GM23338 (cell line): ENCODE measurements around the gene SLC39A11. TPM values are rescaled to one million over a fixed set of nuclear protein-coding genes. Genes with fewer than 3 reads are reported as not detected.

Source experiments
- ATAC-seq: fragments of 200-7000 bp; cut with Tn5 transposase; 3 replicates; pipeline ENCODE4 v1.9.1; 2020
- DNase-seq: peaks from one replicate; pipeline ENCODE4 v3.0.0-alpha.2; 2015; ENCODE audit warnings: low spot score
- H2AFZ ChIP-seq: fragments of 200-600 bp; sonication (generic); 2 replicates; pipeline ENCODE4 v1.8.0; 2016; ENCODE audit warnings: antibody characterized with exemption, mild to moderate bottlenecking, moderate library complexity
- H3F3A ChIP-seq: fragments of 200-600 bp; sonication (generic); replicated peaks from 2 replicates; pipeline ENCODE4 v1.8.0; 2017; ENCODE audit warnings: antibody characterized with exemption, mixed run types, low read depth
- H3K27ac ChIP-seq: fragments of 200-600 bp; sonication (generic); 2 replicates; pipeline ENCODE4 v1.6.1; 2016; ENCODE audit warnings: low read depth
- H3K27me3 ChIP-seq: fragments of 200-600 bp; sonication (generic); 2 replicates; pipeline ENCODE4 v1.8.0; 2016; ENCODE audit warnings: mild to moderate bottlenecking, mixed run types, moderate library complexity; ENCODE audit not compliant: insufficient read depth
- H3K36me3 ChIP-seq: fragments of 200-600 bp; sonication (generic); 2 replicates; pipeline ENCODE4 v1.8.0; 2016; ENCODE audit warnings: mild to moderate bottlenecking; ENCODE audit not compliant: insufficient read depth
- H3K4me1 ChIP-seq: fragments of 200-600 bp; sonication (generic); 2 replicates; pipeline ENCODE4 v1.8.0; 2016; ENCODE audit warnings: mild to moderate bottlenecking, moderate library complexity; ENCODE audit not compliant: insufficient read depth
- H3K4me2 ChIP-seq: fragments of 200-600 bp; sonication (generic); 2 replicates; pipeline ENCODE4 v1.7.1; 2017; ENCODE audit warnings: mixed run types
- H3K4me3 ChIP-seq: fragments of 200-600 bp; sonication (generic); 2 replicates; pipeline ENCODE4 v1.6.1; 2016; ENCODE audit warnings: mixed run types
- H3K79me2 ChIP-seq: fragments of 200-600 bp; sonication (generic); replicated peaks from 2 replicates; pipeline ENCODE4 v1.8.0; 2017; ENCODE audit warnings: mild to moderate bottlenecking; ENCODE audit not compliant: insufficient read depth
- H3K9me2 ChIP-seq: fragments of 200-600 bp; sonication (generic); 2 replicates; pipeline ENCODE4 v1.8.0; 2017; ENCODE audit not compliant: insufficient read depth
- H4K20me1 ChIP-seq: fragments of 200-600 bp; sonication (generic); replicated peaks from 2 replicates; pipeline ENCODE4 v1.8.0; 2017; ENCODE audit warnings: mild to moderate bottlenecking; ENCODE audit not compliant: insufficient read depth
- H3K27ac Mint-ChIP-seq: 2 replicates; pipeline ENCODE4 v1.8.0; 2020; ENCODE audit warnings: inconsistent platforms, mild to moderate bottlenecking, moderate library complexity, mixed read lengths
- H3K27me3 Mint-ChIP-seq: 3 replicates; pipeline ENCODE4 v1.8.0; 2022; ENCODE audit warnings: low read depth, mild to moderate bottlenecking, moderate library complexity, mixed read lengths, inconsistent platforms; ENCODE audit not compliant: insufficient read depth, poor library complexity
- H3K36me3 Mint-ChIP-seq: 3 replicates; pipeline ENCODE4 v1.8.0; 2021; ENCODE audit warnings: low read depth, mild to moderate bottlenecking, inconsistent platforms, moderate library complexity, mixed read lengths
- H3K4me1 Mint-ChIP-seq: 3 replicates; pipeline ENCODE4 v1.8.0; 2020; ENCODE audit warnings: mild to moderate bottlenecking, inconsistent platforms, mixed read lengths
- H3K4me3 Mint-ChIP-seq: 3 replicates; pipeline ENCODE4 v1.8.0; 2021; ENCODE audit warnings: moderate library complexity, mild to moderate bottlenecking, inconsistent platforms, mixed read lengths
- H3K9me3 Mint-ChIP-seq: 3 replicates; pipeline ENCODE4 v1.8.0; 2020; ENCODE audit warnings: moderate library complexity, mild to moderate bottlenecking, inconsistent platforms, mixed read lengths
- CTCF ChIP-seq, 2 experiments: fragments of 200-600 bp in 1 of 2; sonication (generic) in 1 of 2; conservative IDR thresholded peaks; 2 replicates each; pipeline versions ENCODE4 v1.5.1 to v1.6.1; 2016 to 2017; ENCODE audit warnings: antibody characterized with exemption in 2 of 2, low read depth in 2 of 2, mild to moderate bottlenecking in 2 of 2, moderate library complexity in 1 of 2
- EZH2phosphoT487 ChIP-seq: fragments of 200-600 bp; sonication (generic); IDR thresholded peaks from one replicate; pipeline ENCODE4 v1.8.1; 2018; ENCODE audit warnings: antibody characterized with exemption; ENCODE audit not compliant: unreplicated experiment
- REST ChIP-seq: IDR thresholded peaks from one replicate; pipeline ENCODE4 v1.6.1; 2018; ENCODE audit warnings: antibody characterized with exemption; ENCODE audit not compliant: unreplicated experiment
- ZNF331 ChIP-seq: fragments of 250-450 bp; sonication (Bioruptor Pico); IDR thresholded peaks from 2 replicates; pipeline ENCODE4 v1.5.0; 2020; ENCODE audit warnings: low read depth, mild to moderate bottlenecking, moderate library complexity
- ZNF462 ChIP-seq: fragments of 250-450 bp; sonication (Bioruptor Pico); IDR thresholded peaks from 2 replicates; pipeline ENCODE4 v1.5.0; 2020; ENCODE audit warnings: mild to moderate bottlenecking, moderate library complexity
- polyA plus RNA-seq: library from polyadenylated mRNA; unstranded; fragments of >200 nt; fragmentation: Nextera tagmentation; extraction: Ambion mirVana; gene quantifications from 2 replicates; pipeline ENCODE4 v1.2.1, GENCODE V29; 2016
- total RNA-seq: library from RNA; depleted of rRNA; stranded (reverse); fragments of >200 nt; shearing (Covaris generic); gene quantifications from 2 replicates; pipeline ENCODE4 v1.2.3, GENCODE V29; 2014

SLC39A11 gene
- total and polyA plus RNA-seq, 2 experiments from 2014 or later = 10.8 to 18.1 TPM

- TF ChIP-seq ZNF462 = no peak
Measured at GRCh38 chr17:72606656-72607055, 485.8 kb downstream of the SLC39A11 start (continued).

GRCh38 chr17:72605543-72605942 lies 486.9 kb downstream of the SLC39A11 start:
- peaks cover 12% of the 10 kb centered on the region for H3K4me1 ChIP-seq
- Mint-ChIP-seq H3K27ac (no peak overlapping the region), H3K9me3 (peaks cover 2% of the 10 kb centered on the region; the same call in 2 of the 3 replicates), H3K4me3 (no peak overlapping the region), H3K36me3 (no peaks in the 10 kb centered on the region), H3K27me3 (peaks cover 2% of the 10 kb centered on the region), H3K4me1 (peaks cover 21% of the 10 kb centered on the region)
- ATAC-seq (no peak), DNase-seq (no peak)
- no peak overlapping the region for H2AFZ ChIP-seq
- H3K4me3 ChIP-seq = no peak overlapping the region
- H3K27me3 ChIP-seq = no peaks in the 10 kb centered on the region
- H3K36me3 ChIP-seq = no peaks in the 10 kb centered on the region
- H3F3A ChIP-seq = 0 out of 2 replicates have a peak, but pooled peaks cover 3% of the 10 kb centered on the region
- no peaks in the 10 kb centered on the region for H4K20me1 ChIP-seq
- no peaks in the 10 kb centered on the region for H3K9me2 ChIP-seq
- no peaks in the 10 kb centered on the region for H3K79me2 ChIP-seq
- no peak overlapping the region for H3K27ac ChIP-seq
- no peak overlapping the region for H3K4me2 ChIP-seq
- TF ChIP-seq REST = no peak
- TF ChIP-seq ZNF331 (CRISPR knock-in tag) = no peak
- no peak for TF ChIP-seq EZH2phosphoT487
- no peak for TF ChIP-seq CTCF (conservative IDR thresholded peaks at IDR 0.05; ENCODE audit: low read depth in 2 of 2)
